Measurements from ENCODE around the gene CEACAM8.
"Not testable (repeated sequence)": the region's sequence is repeated elsewhere in the genome, so short reads cannot be mapped to it uniquely, and the experiment has no call there.

CEACAM8 gene

GRCh38 chr19:42577016-42577415 lies 17.7 kb downstream of the CEACAM8 start:
- in situ Hi-C loops (cut with MboI; ENCODE audit: low pct_unique_long_range_greater_than_20kb, low sequenced_read_pairs) = no loop called here
- no peak for DNase-seq

- DNase-seq = no peak
- in situ Hi-C loops (cut with MboI; ENCODE audit: low pct_unique_long_range_greater_than_20kb, low sequenced_read_pairs) = no loop called here
These were observed 18.5 kb downstream of the CEACAM8 start for GRCh38 chr19:42576241-42576640.

GRCh38 chr19:42573642-42574041 lies 21.1 kb downstream of the CEACAM8 start:
- DNase-seq = no peak
- in situ Hi-C loops (cut with MboI; ENCODE audit: low pct_unique_long_range_greater_than_20kb, low sequenced_read_pairs) = no loop called here

GRCh38 chr19:42571116-42571515 lies 23.6 kb downstream of the CEACAM8 start:
- in situ Hi-C loops (cut with MboI; ENCODE audit: low pct_unique_long_range_greater_than_20kb, low sequenced_read_pairs) = no loop called here
- DNase-seq = no peak

GRCh38 chr19:42569193-42569592 lies 25.5 kb downstream of the CEACAM8 start:
- DNase-seq = no peak
- in situ Hi-C loops (cut with MboI; ENCODE audit: low pct_unique_long_range_greater_than_20kb, low sequenced_read_pairs) = no loop called here

- in situ Hi-C loops (cut with MboI; ENCODE audit: low pct_unique_long_range_greater_than_20kb, low sequenced_read_pairs) = no loop called here
- DNase-seq = peak; percentile 50
These were observed 26.7 kb downstream of the CEACAM8 start for GRCh38 chr19:42568006-42568405.

GRCh38 chr19:42567567-42567966 lies 27.2 kb downstream of the CEACAM8 start:
- in situ Hi-C loops (cut with MboI; ENCODE audit: low pct_unique_long_range_greater_than_20kb, low sequenced_read_pairs) = no loop called here
- no peak for DNase-seq

GRCh38 chr19:42563352-42564210 lies 31.1 kb downstream of the CEACAM8 start:
- peak; percentile 40 for DNase-seq
- in situ Hi-C loops (cut with MboI; ENCODE audit: low pct_unique_long_range_greater_than_20kb, low sequenced_read_pairs) = no loop called here

- in situ Hi-C loops (cut with MboI; ENCODE audit: low pct_unique_long_range_greater_than_20kb, low sequenced_read_pairs) = no loop called here
These were observed 33.2 kb downstream of the CEACAM8 start for GRCh38 chr19:42561512-42561911.

GRCh38 chr19:42560731-42561130 lies 34.0 kb downstream of the CEACAM8 start:
- in situ Hi-C loops (cut with MboI; ENCODE audit: low pct_unique_long_range_greater_than_20kb, low sequenced_read_pairs) = no loop called here
- DNase-seq = no peak

More at GRCh38 chr19:42561512-42561911, 33.2 kb downstream of the CEACAM8 start:
- no peak for DNase-seq

GRCh38 chr19:42558450-42559150 lies 36.1 kb downstream of the CEACAM8 start:
- in situ Hi-C loops (cut with MboI; ENCODE audit: low pct_unique_long_range_greater_than_20kb, low sequenced_read_pairs) = no loop called here
- no peak for DNase-seq

- in situ Hi-C loops (cut with MboI; ENCODE audit: low pct_unique_long_range_greater_than_20kb, low sequenced_read_pairs); DNase-seq: not testable (repeated sequence)
These were observed 37.3 kb downstream of the CEACAM8 start for GRCh38 chr19:42557386-42557871.

GRCh38 chr19:42555801-42556200 lies 38.9 kb downstream of the CEACAM8 start:
- peak; percentile 23 for DNase-seq

GRCh38 chr19:42555317-42555716 lies 39.4 kb downstream of the CEACAM8 start:
- peak; percentile 32 for DNase-seq
- in situ Hi-C loops (cut with MboI; ENCODE audit: low pct_unique_long_range_greater_than_20kb, low sequenced_read_pairs) = no loop called here

More at GRCh38 chr19:42555801-42556200, 38.9 kb downstream of the CEACAM8 start:
- in situ Hi-C loops (cut with MboI; ENCODE audit: low pct_unique_long_range_greater_than_20kb, low sequenced_read_pairs) = no loop called here

- no peak for DNase-seq
- in situ Hi-C loops (cut with MboI; ENCODE audit: low pct_unique_long_range_greater_than_20kb, low sequenced_read_pairs) = no loop called here
These were observed 40.6 kb downstream of the CEACAM8 start for GRCh38 chr19:42554046-42554575.

GRCh38 chr19:42553292-42554045 lies 41.3 kb downstream of the CEACAM8 start:
- in situ Hi-C loops (cut with MboI; ENCODE audit: low pct_unique_long_range_greater_than_20kb, low sequenced_read_pairs) = no loop called here
- DNase-seq = peak; percentile 74

GRCh38 chr19:42552086-42553065 lies 42.3 kb downstream of the CEACAM8 start:
- in situ Hi-C loops (cut with MboI; ENCODE audit: low pct_unique_long_range_greater_than_20kb, low sequenced_read_pairs) = no loop called here
- no peak for DNase-seq

- DNase-seq; in situ Hi-C loops (cut with MboI; ENCODE audit: low pct_unique_long_range_greater_than_20kb, low sequenced_read_pairs): not testable (repeated sequence)
These were observed 44.2 kb downstream of the CEACAM8 start for GRCh38 chr19:42550521-42550920.

Data from KBM-7 (cell line).